Activated T-cell treated with anti-CD3 and anti-CD28 coated beads for 48 hours (primary cell): ENCODE measurements around the gene LRMDA.

ENCODE experiments used
- DNase-seq: peaks from one replicate; pipeline ENCODE4 v3.0.0-alpha.2; 2020; ENCODE audit warnings: low read depth

The LRMDA gene

DNA sequence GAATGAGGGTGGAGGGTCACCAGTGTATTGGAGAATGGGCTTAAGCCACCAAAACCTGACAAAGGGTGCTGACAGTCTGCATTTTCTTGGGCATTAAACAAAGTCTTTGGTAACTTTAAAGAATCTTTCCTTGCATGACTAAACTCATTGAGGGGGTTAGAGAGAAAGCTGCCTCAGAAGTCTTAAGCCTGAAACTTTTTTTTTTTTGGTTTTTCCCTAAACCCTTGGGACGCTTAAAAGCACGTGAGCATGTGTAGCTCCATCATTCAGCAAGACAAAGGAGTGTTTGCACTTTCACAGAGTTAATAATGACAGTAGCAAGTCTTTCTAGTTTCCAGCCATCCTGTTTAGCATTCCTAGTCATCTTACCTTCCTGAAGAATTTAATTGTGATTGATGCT, 110.7 kb downstream of the LRMDA start:
- no peak for DNase-seq

- DNase-seq: no peak
Measured at GRCh38 chr10:75542906-75543305, 111.5 kb downstream of the LRMDA start.

DNA sequence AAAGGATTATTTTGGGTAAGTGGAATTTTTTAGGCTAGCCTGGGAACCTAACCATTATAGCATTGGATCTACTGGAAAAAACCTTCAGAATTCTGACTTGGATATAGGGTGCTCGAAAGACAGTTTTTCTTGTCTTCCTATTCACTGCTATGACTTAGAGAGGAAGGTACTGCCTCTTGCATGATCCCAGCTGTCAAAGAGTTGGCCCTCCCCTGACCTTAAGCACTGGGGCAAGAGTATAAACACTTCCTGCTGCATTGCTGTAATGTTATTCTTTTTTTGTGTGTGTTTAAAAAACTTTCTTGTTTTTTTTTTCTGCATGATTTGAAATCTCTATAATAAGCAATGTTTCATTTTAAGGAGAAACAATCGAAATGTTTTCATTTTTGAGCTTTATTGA, 113.0 kb downstream of the LRMDA start:
- no peak for DNase-seq

DNA sequence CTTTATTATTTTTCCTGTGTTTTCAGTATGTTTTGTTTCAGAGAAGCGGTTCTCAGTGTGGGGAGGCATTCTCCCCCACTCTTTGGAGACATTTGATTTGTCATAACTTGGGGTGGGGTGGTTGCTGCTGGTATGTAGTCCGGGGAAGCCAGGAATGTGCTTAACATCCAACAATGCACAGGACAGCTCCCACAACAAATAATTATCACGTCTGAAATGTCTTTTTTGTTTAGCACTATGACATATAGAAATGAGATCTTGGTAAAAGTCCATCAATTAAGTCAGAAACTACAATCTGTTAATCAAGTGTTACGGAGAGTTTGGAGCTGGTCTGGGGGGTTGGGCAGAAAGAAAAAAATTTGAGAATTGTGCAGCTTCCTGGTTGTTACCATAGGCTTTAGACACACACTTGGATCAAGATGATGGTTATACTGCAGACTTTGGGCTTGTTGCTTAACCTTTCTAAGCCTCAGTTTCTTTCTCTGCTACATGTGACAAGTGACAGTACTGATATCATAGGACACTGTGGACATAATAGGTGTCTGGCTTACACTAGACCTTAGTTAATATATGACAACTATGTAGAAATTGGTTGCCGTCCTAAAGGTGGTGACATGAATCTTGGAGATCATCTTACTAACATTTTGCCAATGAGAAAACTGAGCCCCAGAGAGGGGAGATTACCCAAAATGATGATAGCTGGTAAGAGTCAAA, 113.7 kb downstream of the LRMDA start:
- no peak for DNase-seq

GRCh38 chr10:75546004-75546403, 114.6 kb downstream of the LRMDA start:
- DNase-seq: no peak

GRCh38 chr10:75547391-75548298, 116.2 kb downstream of the LRMDA start:
- DNase-seq: no peak

GRCh38 chr10:75548356-75548755, 116.9 kb downstream of the LRMDA start:
- DNase-seq: no peak

GRCh38 chr10:75550191-75550590, 118.8 kb downstream of the LRMDA start:
- no peak for DNase-seq

DNA sequence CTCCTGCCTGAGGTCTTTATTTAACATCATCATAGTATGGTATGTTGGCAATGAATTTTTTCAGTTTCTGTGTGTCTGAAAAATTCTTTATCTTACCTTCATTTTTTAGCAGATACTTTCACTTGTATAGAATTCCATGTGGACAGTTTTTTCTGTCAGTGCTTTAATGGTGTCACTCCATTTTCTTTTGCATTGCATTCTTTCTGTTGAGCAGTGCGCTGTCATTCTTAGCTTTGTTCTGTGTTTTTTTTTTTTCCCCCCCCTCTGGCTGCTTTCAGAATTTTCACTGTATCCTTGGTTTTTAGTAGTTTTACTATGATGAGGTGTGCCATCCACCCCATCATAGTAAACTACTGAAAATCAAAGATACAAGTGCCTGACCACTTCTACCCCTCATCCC, 120.7 kb downstream of the LRMDA start:
- DNase-seq: no peak

- DNase-seq: no peak
Measured at GRCh38 chr10:75553550-75553949, 122.1 kb downstream of the LRMDA start.

GRCh38 chr10:75555323-75555722, 123.9 kb downstream of the LRMDA start:
- no peak for DNase-seq

DNA sequence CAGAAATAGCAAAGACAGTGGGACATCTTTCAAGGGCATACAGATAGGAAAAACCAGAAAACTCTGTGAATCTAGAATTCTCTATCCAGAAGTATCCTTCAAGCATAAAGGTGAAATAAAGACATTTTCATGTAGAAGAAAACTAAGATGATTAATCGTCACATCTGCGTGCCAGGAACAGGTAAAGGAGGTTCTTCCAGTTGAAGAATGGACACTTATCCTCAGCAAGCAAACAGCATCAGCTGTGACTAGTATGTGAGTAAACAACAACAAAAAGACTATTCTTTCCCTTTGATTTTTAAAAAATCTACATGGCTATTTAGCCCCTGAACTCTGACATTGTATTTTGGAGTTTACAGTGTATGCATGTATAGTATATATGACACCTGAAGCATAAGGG, 124.9 kb downstream of the LRMDA start:
- no peak for DNase-seq

- DNase-seq: no peak
Measured at GRCh38 chr10:75565286-75566251, 134.1 kb downstream of the LRMDA start.

GRCh38 chr10:75568450-75569130, 137.2 kb downstream of the LRMDA start:
- DNase-seq: no peak

DNA sequence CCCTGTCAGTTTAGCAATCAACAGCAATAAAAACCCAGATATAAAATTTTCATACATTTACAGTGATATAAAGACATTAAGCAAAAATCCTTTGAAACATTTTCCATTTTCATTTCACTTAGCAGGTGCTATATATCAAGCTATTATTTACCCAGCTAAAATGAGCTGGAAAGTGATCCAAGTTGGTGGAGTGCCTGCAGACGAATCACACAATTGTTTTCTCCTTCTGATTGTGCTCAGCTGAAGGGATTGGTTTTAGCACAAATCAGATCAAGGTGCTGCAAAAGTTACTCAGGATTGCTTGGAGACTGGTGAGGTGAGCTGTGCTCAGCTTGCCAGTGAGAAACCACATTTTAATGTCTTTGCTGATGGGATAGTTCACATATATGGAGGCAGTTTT, 138.1 kb downstream of the LRMDA start:
- no peak for DNase-seq

- no peak for DNase-seq
Measured at GRCh38 chr10:75572478-75572877, 141.1 kb downstream of the LRMDA start.

DNA sequence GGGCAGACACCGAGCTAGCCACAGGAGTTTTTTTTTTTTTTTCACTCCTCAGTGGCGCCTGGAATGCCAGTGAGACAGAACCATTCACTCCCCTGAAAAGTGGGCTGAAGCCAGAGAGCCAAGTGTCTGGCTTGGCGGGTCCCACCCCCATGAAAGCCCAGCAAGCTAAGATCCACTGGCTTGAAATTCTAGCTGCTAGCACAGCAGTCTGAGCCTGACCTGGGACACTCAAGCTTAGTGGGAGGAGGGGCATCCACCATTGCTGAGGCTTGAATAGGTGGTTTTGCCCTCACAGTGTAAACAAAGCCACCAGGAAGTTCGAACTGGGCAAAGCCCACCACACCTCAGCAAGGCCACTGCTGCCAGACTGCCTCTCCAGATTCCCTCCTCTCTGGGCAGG, 144.5 kb downstream of the LRMDA start:
- DNase-seq: no peak

- no peak for DNase-seq
Measured at GRCh38 chr10:75582102-75582501, 150.7 kb downstream of the LRMDA start.

- no peak for DNase-seq
Measured at GRCh38 chr10:75585294-75585693, 153.9 kb downstream of the LRMDA start.

- DNase-seq: no peak
Measured at GRCh38 chr10:75586814-75587213, 155.4 kb downstream of the LRMDA start.

DNA sequence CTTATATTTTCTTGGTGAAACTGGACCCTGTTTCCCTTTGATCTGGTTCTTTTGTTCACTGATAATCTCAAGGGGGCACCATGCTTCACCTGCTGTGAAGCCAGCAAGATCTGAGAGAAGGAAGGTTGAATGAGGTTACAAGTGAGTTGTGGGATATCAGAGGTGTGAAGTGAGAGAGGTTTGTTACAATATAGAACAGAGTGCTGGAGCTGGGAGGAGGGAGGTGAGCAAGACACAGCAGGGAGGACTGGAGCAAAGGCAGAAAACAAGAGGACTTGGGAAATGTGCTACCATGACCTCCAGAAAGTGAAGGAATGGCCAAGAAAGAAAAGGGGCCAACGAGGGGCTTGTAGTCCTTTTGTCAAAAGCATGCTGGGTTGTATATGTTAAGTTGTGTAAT, 156.6 kb downstream of the LRMDA start:
- DNase-seq: no peak
